Erythroblast (primary cell): Measurements from ENCODE around the gene BEST3.

ENCODE experiments used
- DNase-seq, 2 experiments: peaks; one replicate each; lab custom pipeline; 2025; lab: John Stamatoyannopoulos, UW
- GATA1 ChIP-seq: IDR thresholded peaks from 2 replicates; pipeline ENCODE4 v1.6.1; 2011; ENCODE audit warnings: low read depth, mild to moderate bottlenecking, control low read depth, low read length, moderate library complexity
- POLR2A ChIP-seq: IDR thresholded peaks from 2 replicates; pipeline ENCODE4 v1.6.1; 2011; ENCODE audit warnings: mild to moderate bottlenecking, low read length

Gene BEST3

DNA sequence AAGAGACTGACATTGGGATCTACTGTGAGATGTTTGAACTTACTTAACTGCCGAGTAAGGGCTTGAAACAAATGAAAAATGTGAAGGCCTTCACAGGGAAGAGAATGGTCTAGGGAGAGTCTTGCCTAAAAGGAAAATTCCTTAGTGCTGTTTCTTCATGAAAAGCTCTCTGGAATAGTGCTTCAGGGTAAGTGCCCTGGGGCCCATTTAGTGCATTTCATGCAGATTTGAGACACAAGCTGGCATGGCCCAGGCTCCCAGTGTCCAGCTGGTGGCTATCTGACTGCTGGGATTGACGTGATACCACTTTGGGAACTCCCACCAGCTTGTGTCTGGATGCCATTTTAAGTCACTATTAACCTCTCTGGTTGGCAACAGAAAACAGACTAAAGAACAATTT, 26.9 kb downstream of the BEST3 start:
- TF ChIP-seq POLR2A (no peak), GATA1 (no peak)
- DNase-seq: no peak

DNA sequence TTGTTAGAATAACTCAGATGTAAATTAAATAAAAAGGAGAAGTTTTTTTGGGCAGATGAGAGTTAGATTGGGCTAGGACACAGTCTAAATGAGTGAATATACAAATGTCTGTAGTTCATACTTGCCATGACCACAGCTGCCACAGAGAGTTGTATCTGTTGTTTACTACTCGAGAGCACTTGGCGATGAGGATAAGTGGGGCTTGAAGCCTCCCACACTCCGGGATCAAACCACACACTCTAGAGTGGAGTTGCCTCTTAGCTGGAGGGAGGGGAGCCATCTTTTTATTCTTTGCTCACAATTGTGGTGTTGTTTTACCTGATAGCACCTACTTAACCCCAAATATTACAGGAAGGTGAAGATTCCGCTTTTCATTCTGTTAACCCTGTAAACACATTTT, 27.5 kb downstream of the BEST3 start:
- no peak for DNase-seq
- no peak for TF ChIP-seq GATA1
- no peak for TF ChIP-seq POLR2A

DNA sequence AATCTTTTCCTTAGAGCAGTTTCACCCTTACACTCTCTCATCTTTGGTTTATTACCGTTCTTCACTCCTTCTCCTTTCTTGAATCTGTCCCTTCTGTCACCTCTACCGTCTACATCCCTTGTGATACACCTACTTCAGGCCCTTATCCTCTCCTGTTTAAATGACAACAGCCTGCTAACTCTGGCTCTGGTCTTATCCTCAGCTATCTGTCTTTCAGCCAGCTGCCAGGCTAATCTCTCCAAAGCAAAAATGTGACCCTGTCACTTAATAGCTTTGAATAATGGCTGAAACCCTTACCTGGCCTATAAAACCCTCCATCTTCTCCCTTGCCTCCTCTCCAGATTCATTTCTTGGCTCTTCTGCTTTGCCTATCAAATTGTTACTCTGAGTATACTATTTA, 32.3 kb downstream of the BEST3 start:
- peak; percentile 30 to 67 for DNase-seq
- TF ChIP-seq GATA1: no peak
- TF ChIP-seq POLR2A: no peak

DNA sequence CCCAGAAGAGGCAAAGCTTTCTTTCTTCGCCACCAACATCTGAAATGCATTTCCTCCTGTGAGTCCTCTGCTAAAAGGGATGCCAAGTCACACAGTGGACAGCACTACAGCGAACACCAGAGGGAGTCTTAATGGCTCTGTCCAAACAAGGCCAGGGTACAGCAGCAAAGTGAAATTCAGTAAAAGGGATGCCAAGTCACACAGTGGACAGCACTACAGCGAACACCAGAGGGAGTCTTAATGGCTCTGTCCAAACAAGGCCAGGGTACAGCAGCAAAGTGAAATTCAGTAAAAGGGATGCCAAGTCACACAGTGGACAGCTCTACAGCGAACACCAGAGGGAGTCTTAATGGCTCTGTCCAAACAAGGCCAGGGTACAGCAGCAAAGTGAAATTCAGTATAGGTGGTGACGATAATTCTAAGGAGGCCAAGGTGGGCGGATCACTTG, 34.1 kb downstream of the BEST3 start:
- DNase-seq: peak; percentile 30 to 67

DNA sequence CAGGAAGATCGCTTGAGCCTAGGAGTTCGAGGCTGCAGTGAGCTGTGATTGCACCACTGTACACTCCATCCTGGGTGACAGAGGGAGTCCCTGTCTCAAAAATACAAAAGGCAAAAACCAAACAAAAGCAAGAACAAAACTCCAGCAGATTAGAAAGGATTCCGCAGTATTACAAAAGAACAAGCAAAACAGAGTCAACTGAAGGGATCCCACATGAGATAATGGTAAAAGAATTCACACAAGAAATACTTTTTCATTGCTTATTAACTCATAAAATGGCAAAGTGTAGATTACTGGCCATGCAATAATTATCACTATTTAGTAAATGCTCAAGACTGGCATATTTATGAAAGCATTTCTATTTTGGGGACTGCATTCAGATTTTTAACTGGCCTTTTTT, 35.4 kb downstream of the BEST3 start:
- TF ChIP-seq POLR2A (no peak), GATA1 (no peak)
- DNase-seq: no peak

DNA sequence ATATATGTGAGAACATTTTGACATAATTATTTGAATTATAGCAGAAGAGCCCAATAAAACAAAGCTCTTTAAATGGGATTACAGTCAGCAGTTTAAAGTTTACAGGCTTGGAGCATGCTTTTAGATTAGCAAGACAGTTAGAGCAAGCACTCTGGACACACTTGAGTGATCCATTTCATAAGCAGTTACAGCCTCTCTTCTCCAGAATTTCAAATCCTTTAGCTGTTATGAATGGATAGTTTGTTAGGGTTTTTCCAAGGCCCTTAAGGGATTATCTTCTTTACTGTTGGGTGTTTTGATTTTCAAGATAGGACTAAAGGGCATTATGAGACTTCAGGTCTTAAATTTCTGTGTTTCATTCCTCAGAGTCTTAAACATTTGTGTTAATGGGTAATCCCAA, 36.3 kb downstream of the BEST3 start:
- TF ChIP-seq POLR2A: no peak
- no peak for TF ChIP-seq GATA1
- DNase-seq: peak in 1 of 2 experiments; percentile 23

DNA sequence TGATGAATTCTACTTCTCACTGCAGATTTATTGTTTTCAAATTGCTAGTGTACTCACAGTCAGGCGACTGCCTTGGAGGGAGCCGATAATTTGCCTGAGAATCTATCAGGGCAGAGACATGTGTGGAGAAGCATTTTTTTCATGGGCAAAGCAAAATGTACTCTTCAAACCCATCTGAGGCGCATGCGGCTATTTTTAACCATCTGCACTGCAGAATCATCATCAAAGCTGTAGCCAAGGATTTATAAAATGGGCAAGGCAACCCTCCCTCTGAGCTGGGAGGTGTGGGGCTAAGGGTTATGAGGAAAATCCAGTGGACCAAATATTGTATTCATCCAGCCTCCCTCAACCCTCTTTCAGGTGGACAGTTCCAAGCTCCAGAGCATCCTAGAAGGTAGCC, 37.7 kb downstream of the BEST3 start:
- DNase-seq: no peak
- TF ChIP-seq GATA1 (no peak), POLR2A (no peak)

DNA sequence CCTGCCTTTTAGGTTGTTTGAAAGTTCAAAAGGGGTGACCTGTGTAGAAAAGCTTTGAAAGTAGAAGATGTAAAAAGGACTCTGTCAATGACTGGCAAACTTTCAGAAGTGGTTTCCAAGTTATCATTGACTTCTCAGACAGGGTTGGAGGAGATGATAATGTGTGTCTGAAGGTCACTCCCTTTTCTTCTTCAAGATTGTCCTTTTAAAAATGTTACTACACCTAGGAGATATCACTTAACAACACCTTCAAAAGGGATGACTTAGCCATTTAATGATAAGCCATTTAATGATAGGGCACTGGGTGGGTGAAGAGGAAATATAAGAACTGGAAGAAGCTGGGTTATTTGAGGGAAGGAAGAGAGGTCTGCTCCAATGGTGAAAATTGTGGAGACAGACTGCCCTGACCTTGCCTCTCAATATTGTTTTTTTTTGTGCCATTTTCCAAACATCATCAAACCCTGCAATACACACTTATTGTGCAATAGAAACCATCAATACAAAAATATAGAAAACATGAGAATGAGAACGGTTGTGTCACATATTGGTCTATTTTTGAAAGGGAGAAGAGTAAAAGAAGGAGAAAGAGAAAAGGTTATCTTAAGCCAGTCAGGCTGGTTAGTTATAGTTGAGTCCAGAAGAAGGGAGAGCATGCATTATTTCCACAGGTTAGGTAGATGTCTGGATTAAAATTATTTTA, 38.8 kb downstream of the BEST3 start:
- DNase-seq: peak; percentile 90 to 98
- TF ChIP-seq POLR2A (peak; percentile 39), GATA1 (peak; percentile 47)

DNA sequence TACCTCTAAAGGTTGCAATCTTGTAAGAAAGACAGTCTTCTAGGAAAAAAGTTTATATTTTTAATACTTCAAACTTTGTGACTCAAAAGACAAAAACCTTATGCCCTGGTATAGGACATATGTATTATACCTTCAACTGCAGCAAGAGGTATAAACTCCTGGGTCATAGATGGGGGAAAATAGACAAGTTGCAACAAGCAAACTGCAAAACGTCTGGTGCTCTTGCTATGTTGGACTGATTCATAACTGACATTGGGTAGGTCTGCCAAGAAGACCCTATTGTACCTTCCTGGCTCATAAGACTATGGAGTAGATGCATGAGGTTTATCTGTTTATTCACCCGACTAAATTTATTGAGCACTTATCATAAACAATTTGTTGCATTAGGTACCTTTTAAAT, 40.9 kb downstream of the BEST3 start:
- TF ChIP-seq POLR2A (no peak), GATA1 (no peak)
- DNase-seq: peak; percentile 23 to 45

DNA sequence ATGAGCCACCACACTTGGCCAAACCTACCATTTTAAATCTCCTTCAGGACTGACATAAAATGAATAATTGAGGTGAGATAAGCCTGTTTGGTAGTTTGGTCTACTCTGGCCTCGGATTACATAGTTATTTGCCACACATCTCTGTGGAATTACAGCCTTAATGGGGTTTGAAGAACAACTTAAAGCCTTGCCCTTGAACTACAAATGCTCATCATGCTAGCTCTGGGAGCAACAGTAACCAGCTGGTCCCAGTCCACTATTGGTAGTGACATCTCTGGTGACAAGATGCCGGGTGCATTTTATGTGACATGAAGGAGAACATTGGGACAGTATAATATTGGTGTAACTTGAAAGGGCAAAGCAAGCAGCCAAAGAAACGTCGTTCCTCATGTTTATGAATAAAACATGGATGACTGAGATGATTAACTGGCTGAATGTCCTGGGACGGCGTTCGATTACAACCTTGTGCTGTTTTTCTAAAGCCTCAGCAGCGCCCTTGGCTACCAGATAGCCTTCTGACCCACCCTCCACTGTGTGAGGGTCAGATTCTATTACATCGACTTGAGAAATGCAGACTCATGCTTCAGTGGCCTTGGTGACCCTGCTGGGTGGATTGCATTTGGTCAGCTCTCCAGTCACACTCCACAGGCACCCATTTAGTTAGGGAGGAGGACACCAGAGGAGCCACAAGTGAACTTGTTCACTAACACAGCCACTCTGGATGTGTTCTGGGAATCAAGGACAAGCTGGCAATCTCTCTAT, 41.5 kb downstream of the BEST3 start:
- TF ChIP-seq GATA1 (no peak), POLR2A (no peak)
- DNase-seq: peak; percentile 78 to 87

DNA sequence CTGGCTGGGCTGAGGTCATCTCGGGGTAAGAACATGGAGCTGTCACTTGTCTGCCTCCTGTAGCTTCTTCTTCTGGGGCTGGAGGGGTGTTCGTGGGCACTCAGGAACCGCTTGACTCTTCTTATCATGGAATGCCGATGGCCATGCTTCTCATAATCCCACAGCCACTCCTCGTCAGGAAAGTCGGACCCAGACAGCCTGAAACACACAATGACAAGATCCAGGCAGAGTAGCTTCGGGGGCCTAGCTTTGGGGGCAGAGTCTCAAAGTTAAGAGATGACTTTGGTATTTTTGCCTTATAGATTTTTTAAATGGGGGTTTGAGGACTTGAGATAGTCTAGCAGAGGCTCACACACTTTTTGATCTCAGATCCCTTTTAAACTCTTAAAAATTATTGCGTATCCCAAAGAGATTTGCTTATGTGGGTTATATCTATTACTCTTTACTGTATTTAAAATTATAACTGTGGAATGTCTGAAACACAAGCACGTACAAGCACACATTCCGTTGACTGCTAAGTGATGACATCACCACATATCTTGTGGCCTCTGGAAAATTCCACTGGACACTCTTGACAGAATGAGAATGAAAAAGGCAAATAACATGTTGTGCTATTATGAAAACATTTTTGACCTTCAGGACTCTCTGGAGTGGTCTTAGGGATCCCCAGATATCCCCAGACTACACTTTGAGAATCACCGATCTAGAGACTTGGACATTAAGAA, 43.3 kb downstream of the BEST3 start:
- no peak for DNase-seq
- TF ChIP-seq POLR2A (no peak), GATA1 (no peak)

DNA sequence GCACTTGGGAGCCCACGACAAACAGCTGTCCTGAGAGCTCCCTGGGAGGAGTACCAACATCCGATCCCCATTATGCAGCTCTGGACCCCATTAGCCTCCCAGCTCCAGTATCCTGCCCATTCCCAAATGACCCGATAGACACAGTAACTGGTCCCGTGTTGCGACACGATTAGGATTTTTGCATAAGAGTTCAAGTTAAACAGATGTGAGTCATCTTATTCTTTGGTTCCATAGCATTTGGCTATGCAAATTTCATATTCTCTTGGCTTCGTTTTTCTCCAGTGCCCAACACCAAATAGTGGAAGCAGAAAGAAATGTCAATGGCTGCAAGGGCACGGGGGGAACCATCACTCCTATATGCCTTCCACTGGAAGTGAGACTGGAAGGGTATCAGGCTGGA, 45.4 kb downstream of the BEST3 start:
- peak in 1 of 2 experiments; percentile 18 for DNase-seq
- TF ChIP-seq POLR2A (no peak), GATA1 (no peak)

DNA sequence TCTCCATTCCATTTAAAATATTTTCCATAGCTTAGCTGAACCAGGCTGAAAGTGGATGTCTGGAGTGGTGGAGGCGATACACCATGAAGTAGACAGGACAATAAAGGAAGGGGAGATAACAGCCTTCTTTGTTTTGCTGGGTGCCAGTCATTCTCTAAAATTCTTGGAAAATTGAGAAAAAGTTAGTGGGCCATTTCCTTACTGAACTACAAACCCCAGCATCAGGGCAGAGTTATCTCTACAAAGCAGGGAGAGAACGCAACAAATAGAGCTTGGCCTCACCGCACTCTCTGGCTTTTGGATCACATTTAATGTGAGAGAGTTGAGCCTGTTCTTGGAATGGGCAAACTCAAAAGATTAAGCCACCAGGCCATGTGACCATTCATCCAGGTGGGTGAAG, 47.2 kb downstream of the BEST3 start:
- TF ChIP-seq POLR2A: no peak
- DNase-seq: peak; percentile 9 to 13

DNA sequence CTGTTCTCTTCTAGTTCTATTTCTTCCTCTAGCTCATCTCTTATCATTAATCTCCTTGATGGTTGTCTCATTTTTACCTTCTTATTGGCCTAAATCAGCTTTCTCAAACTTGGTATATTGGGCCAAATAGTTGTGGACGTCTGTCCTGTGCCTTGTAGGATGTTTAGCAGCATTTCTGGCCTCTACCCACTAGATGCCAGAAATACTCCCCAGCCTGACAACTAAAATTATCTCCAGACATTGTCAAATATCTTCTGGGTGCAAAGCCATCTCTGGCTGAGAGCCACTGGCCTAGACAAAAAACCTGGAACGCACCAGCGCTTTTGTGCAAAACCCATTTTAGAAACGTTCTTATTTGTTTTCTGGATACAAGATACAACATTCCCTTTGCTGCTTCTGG, 49.6 kb downstream of the BEST3 start:
- TF ChIP-seq POLR2A (no peak), GATA1 (no peak)
- peak; percentile 47 to 69 for DNase-seq

DNA sequence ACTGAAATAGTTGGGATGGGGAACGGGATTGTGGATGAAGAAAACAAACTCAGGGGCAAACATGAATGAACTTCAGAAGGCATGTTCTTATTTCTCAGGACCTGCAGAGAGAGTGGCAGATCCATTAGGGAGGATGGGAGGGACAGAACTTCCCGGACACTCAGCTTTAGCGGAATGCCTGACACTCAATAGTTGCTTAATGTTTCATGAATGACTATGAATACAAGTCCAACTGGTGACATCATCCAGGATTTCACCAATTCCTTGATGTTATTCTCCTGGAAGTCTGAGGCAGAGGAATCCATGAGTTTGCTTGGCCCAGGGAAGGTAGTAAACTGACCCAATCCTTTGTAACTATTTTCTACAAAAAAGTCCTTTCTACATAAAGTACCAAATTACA, 50.6 kb downstream of the BEST3 start:
- TF ChIP-seq GATA1: no peak
- TF ChIP-seq POLR2A: no peak
- DNase-seq: peak in 1 of 2 experiments; percentile 17
